Liver (tissue), 3 donors: Measurements from ENCODE around the gene DCLK2.

ENCODE experiments used
- CTCF ChIP-seq: fragments of 150-350 bp; IDR thresholded peaks from 2 replicates; pipeline ENCODE4 v1.5.1; 2017; ENCODE audit warnings: improper control_type of control experiment, low read depth, low read length; ENCODE audit not compliant: missing input control
- MAX ChIP-seq: IDR thresholded peaks from 2 replicates; pipeline ENCODE4 v1.6.1; 2016; ENCODE audit warnings: antibody characterized with exemption
- REST ChIP-seq: IDR thresholded peaks from 2 replicates; pipeline ENCODE4 v1.6.1; 2016; ENCODE audit warnings: antibody characterized with exemption, mild to moderate bottlenecking
- TAF1 ChIP-seq: conservative IDR thresholded peaks from 2 replicates; pipeline ENCODE4 v1.6.1; 2016; ENCODE audit warnings: antibody characterized with exemption, mild to moderate bottlenecking
- donor health status: healthy.
- donor health status: healthy.

GRCh38 chr4:150127757-150128156, 49.5 kb downstream of the DCLK2 start:
- TF ChIP-seq MAX (no peak), CTCF (no peak), REST (no peak), TAF1 (no peak)
